Transverse colon (tissue), 4 donors: ENCODE measurements around the gene CD14.

Experiments
- EP300 ChIP-seq: sonication (generic); formaldehyde crosslinking; IDR thresholded peaks from one replicate; pipeline ENCODE4 v1.6.1; 2017; ENCODE audit warnings: antibody characterized with exemption, low read depth
- POLR2A ChIP-seq: fragments of 450-650 bp; IDR thresholded peaks from one replicate; pipeline ENCODE4 v1.6.1; 2016; ENCODE audit warnings: antibody characterized with exemption, mild to moderate bottlenecking, moderate library complexity
- POLR2AphosphoS5 ChIP-seq, 3 donors: sonication (generic); formaldehyde crosslinking; IDR thresholded peaks; one replicate each; pipeline ENCODE4 v1.6.1; 2016; ENCODE audit warnings: antibody characterized with exemption in 3 of 3
- TF ChIP-seq, protein P1 (sequence below), 5 experiments: fragments of 200-600 bp in 3 of 5; fragments of 450-650 bp in 2 of 5; sonication (generic) in 3 of 5; IDR thresholded peaks; 1 replicate in 2 of 5; 2 replicates in 3 of 5; pipeline ENCODE4 v1.5.1; 2016 to 2017; ENCODE audit warnings: antibody characterized with exemption in 5 of 5, inconsistent platforms in 3 of 5, mild to moderate bottlenecking in 2 of 5, moderate library complexity in 1 of 5

GRCh38 chr5:140605879-140606278 lies 27.1 kb downstream of the CD14 start:
- TF ChIP-seq POLR2AphosphoS5 (IDR thresholded peaks at IDR 0.05) (no peak), POLR2A (no peak), EP300 (no peak)
- TF ChIP-seq, protein P1, sequence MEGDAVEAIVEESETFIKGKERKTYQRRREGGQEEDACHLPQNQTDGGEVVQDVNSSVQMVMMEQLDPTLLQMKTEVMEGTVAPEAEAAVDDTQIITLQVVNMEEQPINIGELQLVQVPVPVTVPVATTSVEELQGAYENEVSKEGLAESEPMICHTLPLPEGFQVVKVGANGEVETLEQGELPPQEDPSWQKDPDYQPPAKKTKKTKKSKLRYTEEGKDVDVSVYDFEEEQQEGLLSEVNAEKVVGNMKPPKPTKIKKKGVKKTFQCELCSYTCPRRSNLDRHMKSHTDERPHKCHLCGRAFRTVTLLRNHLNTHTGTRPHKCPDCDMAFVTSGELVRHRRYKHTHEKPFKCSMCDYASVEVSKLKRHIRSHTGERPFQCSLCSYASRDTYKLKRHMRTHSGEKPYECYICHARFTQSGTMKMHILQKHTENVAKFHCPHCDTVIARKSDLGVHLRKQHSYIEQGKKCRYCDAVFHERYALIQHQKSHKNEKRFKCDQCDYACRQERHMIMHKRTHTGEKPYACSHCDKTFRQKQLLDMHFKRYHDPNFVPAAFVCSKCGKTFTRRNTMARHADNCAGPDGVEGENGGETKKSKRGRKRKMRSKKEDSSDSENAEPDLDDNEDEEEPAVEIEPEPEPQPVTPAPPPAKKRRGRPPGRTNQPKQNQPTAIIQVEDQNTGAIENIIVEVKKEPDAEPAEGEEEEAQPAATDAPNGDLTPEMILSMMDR (IDR thresholded peaks at IDR 0.05), result no peak
